ENCODE results near the gene SMG6. TPM values are rescaled to one million over a fixed set of nuclear protein-coding genes. Genes with fewer than 3 reads are reported as not detected.

SMG6 gene
- total RNA-seq, 1 donor from 2014 or later, result 39.7 TPM

DNA sequence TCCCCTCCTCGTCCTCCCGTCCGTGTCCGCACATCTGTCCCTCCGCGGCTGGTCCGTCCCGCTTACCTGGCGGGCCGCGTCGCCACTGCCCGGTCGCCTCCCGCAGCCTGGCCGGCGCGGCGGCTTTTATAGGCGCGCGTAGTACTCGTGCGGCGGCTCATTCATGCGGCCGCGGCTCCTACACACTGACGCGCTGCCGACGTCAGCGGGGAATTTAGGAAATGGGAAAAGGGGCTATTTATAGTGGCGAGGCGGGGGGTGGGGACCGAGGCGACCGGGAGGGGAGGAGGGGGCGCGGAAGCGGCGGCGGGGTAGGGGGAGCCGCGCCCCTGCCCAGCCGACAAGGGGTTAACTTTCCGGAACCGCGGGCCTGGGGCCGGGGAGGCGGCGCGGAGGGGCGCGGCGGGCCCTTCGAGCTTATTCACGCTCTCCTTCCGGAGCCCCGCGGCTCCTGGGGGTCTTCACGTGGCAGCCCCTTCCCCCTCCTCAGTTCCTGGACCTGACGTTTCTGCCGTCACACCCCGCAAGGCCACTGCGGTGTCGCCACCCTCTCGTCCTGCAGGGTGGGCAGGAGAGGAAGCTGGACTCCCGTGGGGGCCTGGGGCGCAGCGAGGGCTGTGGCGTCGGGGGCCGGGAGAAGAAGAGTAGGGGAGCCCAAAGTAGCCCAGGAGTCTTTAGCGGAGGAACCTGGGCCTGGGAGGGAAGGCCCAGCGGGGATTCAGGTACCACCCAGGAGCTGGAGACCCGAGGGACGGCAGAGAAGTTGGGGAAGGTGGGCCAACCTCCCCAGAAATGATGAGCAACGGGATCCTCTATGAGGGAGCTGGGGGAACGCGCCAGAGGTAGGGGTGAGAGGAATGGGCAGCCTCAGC, 252.3 kb downstream of the SMG6 start:
- peaks cover 18% of the 10 kb centered on the region for H3K79me2 ChIP-seq (ENCODE audit: insufficient read depth, low read length)
- no peaks in the 10 kb centered on the region for H3K36me3 ChIP-seq (ENCODE audit: insufficient read depth, low read length)
- H3K27me3 ChIP-seq (ENCODE audit: insufficient read depth, low read length), result no peaks in the 10 kb centered on the region
- no peak for TF ChIP-seq EZH2 (IDR thresholded peaks at IDR 0.05; ENCODE audit: insufficient read depth, low read length)
- TF ChIP-seq, protein P1, sequence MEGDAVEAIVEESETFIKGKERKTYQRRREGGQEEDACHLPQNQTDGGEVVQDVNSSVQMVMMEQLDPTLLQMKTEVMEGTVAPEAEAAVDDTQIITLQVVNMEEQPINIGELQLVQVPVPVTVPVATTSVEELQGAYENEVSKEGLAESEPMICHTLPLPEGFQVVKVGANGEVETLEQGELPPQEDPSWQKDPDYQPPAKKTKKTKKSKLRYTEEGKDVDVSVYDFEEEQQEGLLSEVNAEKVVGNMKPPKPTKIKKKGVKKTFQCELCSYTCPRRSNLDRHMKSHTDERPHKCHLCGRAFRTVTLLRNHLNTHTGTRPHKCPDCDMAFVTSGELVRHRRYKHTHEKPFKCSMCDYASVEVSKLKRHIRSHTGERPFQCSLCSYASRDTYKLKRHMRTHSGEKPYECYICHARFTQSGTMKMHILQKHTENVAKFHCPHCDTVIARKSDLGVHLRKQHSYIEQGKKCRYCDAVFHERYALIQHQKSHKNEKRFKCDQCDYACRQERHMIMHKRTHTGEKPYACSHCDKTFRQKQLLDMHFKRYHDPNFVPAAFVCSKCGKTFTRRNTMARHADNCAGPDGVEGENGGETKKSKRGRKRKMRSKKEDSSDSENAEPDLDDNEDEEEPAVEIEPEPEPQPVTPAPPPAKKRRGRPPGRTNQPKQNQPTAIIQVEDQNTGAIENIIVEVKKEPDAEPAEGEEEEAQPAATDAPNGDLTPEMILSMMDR (IDR thresholded peaks at IDR 0.05; ENCODE audit: insufficient read depth, low read depth, low read length), result no peak
- H3K27ac Mint-ChIP-seq (ENCODE audit: unreplicated experiment), result no peak overlapping the region
- no peak overlapping the region for H2AFZ ChIP-seq (ENCODE audit: low read depth, low read length)
- H3K4me2 ChIP-seq (ENCODE audit: low read length), result peak overlapping the region; percentile 80
- peaks cover 8% of the 10 kb centered on the region for H3K4me1 Mint-ChIP-seq (ENCODE audit: low read depth, unreplicated experiment)
- peak overlapping the region; percentile 46 for H3K9ac ChIP-seq (ENCODE audit: low read length)
- no peak for FAIRE-seq
- peak overlapping the region; percentile 50 for H3K4me3 Mint-ChIP-seq (ENCODE audit: unreplicated experiment)
- no peak overlapping the region for H3K27ac ChIP-seq (ENCODE audit: low read depth, low read length)
- no peak for DNase-seq (ENCODE audit: low read depth)
- peaks cover 4% of the 10 kb centered on the region for H3K27me3 Mint-ChIP-seq (ENCODE audit: low read depth, unreplicated experiment)
- H3K9me3 Mint-ChIP-seq (ENCODE audit: unreplicated experiment), result peaks cover 2% of the 10 kb centered on the region
- no peaks in the 10 kb centered on the region for H3K9me3 ChIP-seq (ENCODE audit: insufficient read depth, low read depth, low read length)
- H4K20me1 ChIP-seq (ENCODE audit: insufficient read depth, low read length), result peaks cover 15% of the 10 kb centered on the region
- no peak overlapping the region for H3K4me3 ChIP-seq (ENCODE audit: insufficient read depth, low read depth, low read length)
- peaks cover 25% of the 10 kb centered on the region for H3K4me1 ChIP-seq (ENCODE audit: insufficient read depth, low read length)
- no peaks in the 10 kb centered on the region for H3K36me3 Mint-ChIP-seq (ENCODE audit: low read depth, unreplicated experiment)

DNA sequence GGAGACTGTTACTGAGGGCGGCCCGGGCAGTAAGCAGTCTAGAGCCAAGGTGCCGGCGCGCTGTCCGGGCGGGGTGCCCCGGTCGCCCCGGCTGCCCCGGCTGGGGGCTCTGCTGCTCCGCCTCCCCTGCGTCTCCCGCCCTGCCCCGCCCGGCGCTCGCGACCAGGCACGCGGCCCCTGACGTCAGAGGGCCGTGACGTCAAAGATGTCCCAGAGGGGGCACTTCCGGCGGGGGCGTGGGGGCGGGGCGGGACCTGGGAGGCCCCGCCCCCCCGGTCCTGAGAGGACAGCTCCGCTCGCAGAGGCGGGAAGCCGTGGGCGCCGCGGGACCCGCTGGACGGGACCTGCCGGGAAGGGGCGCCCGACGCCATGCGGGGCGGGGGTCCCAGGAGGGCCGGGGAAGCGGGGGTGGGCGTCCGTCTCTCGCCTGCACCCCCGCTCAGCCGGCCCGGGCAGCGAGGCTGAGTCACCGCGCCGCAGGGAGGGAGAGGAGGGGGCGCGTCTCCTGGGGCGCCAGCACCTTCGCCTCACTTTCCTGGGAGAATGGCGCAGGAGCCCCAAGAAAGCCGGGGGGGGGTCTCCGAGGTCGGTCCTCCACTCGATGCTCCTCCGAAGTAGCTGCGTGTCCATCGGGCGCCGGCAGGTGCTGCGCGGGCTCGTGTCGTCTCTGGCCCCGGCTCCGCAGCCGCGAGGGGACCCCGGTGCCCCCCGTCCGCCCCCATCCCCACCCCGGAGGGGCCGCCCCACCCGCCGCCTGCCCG, 253.1 kb downstream of the SMG6 start:
- Histone ChIP-seq H3K4me3 (ENCODE audit: insufficient read depth, low read depth, low read length) (peak overlapping the region; percentile 42), H3K79me2 (ENCODE audit: insufficient read depth, low read length) (peaks cover 12% of the 10 kb centered on the region), H3K4me2 (ENCODE audit: low read length) (peak overlapping the region; percentile 80), H3K9me3 (ENCODE audit: insufficient read depth, low read depth, low read length) (no peaks in the 10 kb centered on the region), H3K27ac (ENCODE audit: low read depth, low read length) (peak overlapping the region; percentile 19), H4K20me1 (ENCODE audit: insufficient read depth, low read length) (peaks cover 12% of the 10 kb centered on the region), H3K9ac (ENCODE audit: low read length) (peak overlapping the region; percentile 46), H3K27me3 (ENCODE audit: insufficient read depth, low read length) (no peaks in the 10 kb centered on the region), H3K36me3 (ENCODE audit: insufficient read depth, low read length) (no peaks in the 10 kb centered on the region), H2AFZ (ENCODE audit: low read depth, low read length) (no peak overlapping the region), H3K4me1 (ENCODE audit: insufficient read depth, low read length) (peaks cover 25% of the 10 kb centered on the region)
- Mint-ChIP-seq H3K27ac (ENCODE audit: unreplicated experiment) (no peak overlapping the region), H3K27me3 (ENCODE audit: low read depth, unreplicated experiment) (peaks cover 4% of the 10 kb centered on the region), H3K4me3 (ENCODE audit: unreplicated experiment) (no peak overlapping the region), H3K4me1 (ENCODE audit: low read depth, unreplicated experiment) (peaks cover 8% of the 10 kb centered on the region), H3K36me3 (ENCODE audit: low read depth, unreplicated experiment) (no peaks in the 10 kb centered on the region), H3K9me3 (ENCODE audit: unreplicated experiment) (peaks cover 2% of the 10 kb centered on the region)
- DNase-seq (ENCODE audit: low read depth), result no peak
- FAIRE-seq, result no peak
- no peak for TF ChIP-seq EZH2 (IDR thresholded peaks at IDR 0.05; ENCODE audit: insufficient read depth, low read length)
- TF ChIP-seq, protein P1 (IDR thresholded peaks at IDR 0.05; ENCODE audit: insufficient read depth, low read depth, low read length), result no peak

Data from astrocyte (in vitro differentiated cells and primary cell).